HepG2 (cell line): ENCODE measurements around the gene ABHD3. TPM values are rescaled to one million over a fixed set of nuclear protein-coding genes. Genes with fewer than 3 reads are reported as not detected.

Experiments used
- CEBPB ChIP-seq: IDR thresholded peaks from 2 replicates; pipeline ENCODE4 v1.6.1; 2011; ENCODE audit warnings: low read depth, low read length, improper control_type of control experiment, borderline replicate concordance
- HNRNPL ChIP-seq: fragments of 200-400 bp; formaldehyde crosslinking; IDR thresholded peaks from 2 replicates; pipeline ENCODE4 v1.6.1; 2017; ENCODE audit warnings: mild to moderate bottlenecking, low read depth, low read length
- NKX3-1 ChIP-seq: sonication (generic); formaldehyde crosslinking; IDR thresholded peaks from 2 replicates; pipeline ENCODE4 v1.5.0; 2020; ENCODE audit warnings: missing genetic modification reagents
- RFX5 ChIP-seq: IDR thresholded peaks from 2 replicates; pipeline ENCODE4 v1.6.1; 2011; ENCODE audit warnings: low read depth, low read length, improper control_type of control experiment
- SATB2 ChIP-seq: sonication (generic); formaldehyde crosslinking; IDR thresholded peaks from 2 replicates; pipeline ENCODE4 v1.5.0; 2020; ENCODE audit warnings: missing genetic modification reagents
- TCF7 ChIP-seq: sonication (generic); IDR thresholded peaks from 2 replicates; pipeline ENCODE4 v1.6.1; 2016; ENCODE audit warnings: antibody characterized with exemption, low read depth
- ZBTB1 ChIP-seq: sonication (generic); formaldehyde crosslinking; IDR thresholded peaks from 2 replicates; pipeline ENCODE4 v1.4.0; 2020; ENCODE audit warnings: missing genetic modification reagents, borderline replicate concordance
- ZNF263 ChIP-seq: sonication (generic); formaldehyde crosslinking; IDR thresholded peaks from 2 replicates; pipeline ENCODE4 v1.4.0; 2020; ENCODE audit warnings: missing genetic modification reagents
- ZNF329 ChIP-seq: sonication (generic); formaldehyde crosslinking; IDR thresholded peaks from 2 replicates; pipeline ENCODE4 v1.9.0; 2021; ENCODE audit warnings: low read depth, mild to moderate bottlenecking, missing genetic modification reagents
- ZNF530 ChIP-seq: sonication (generic); formaldehyde crosslinking; IDR thresholded peaks from 2 replicates; pipeline ENCODE4 v1.5.0; 2020; ENCODE audit warnings: low read depth, mild to moderate bottlenecking, missing genetic modification reagents
- ZNF562 ChIP-seq: sonication (generic); formaldehyde crosslinking; IDR thresholded peaks from 2 replicates; pipeline ENCODE4 v1.8.0; 2022; ENCODE audit warnings: missing genetic modification reagents, borderline replicate concordance
- polyA plus RNA-seq, 8 experiments: library from polyadenylated mRNA; depleted of rRNA in 3 of 8; stranded (reverse) in 7 of 8; unstranded in 1 of 8; fragments of >200 nt; fragmentation: Illumina TruSeq in 4 of 8; extraction: Trizol in 4 of 8; gene quantifications; 2 replicates each; pipeline versions ENCODE4 v1.2.1 to v1.2.3, GENCODE V29; 2011 to 2016; ENCODE audit warnings: low read depth in 4 of 8, missing spikeins in 1 of 8, mixed read lengths in 1 of 8; ENCODE audit not compliant: insufficient read depth in 1 of 8
- total RNA-seq, 5 experiments: library from RNA; depleted of rRNA; stranded (reverse); fragments of >200 nt; fragmentation: Illumina TruSeq; extraction: Trizol; gene quantifications; 2 replicates each; pipeline ENCODE4 v1.2.3, GENCODE V29; 2016; ENCODE audit warnings: low read depth in 1 of 5
- TF ChIP-seq, protein P1 (sequence below): sonication (generic); formaldehyde crosslinking; IDR thresholded peaks from 2 replicates; pipeline ENCODE4 v1.5.0; 2020; ENCODE audit warnings: mild to moderate bottlenecking, low read depth, missing genetic modification reagents, borderline replicate concordance
- TF ChIP-seq, protein P2 (sequence below): sonication (generic); formaldehyde crosslinking; IDR thresholded peaks from 2 replicates; pipeline ENCODE4 v1.9.0; 2021; ENCODE audit warnings: missing genetic modification reagents, mild to moderate bottlenecking, borderline replicate concordance
- TF ChIP-seq, protein P3 (sequence below): sonication (generic); formaldehyde crosslinking; IDR thresholded peaks from 2 replicates; pipeline ENCODE4 v1.4.0; 2020; ENCODE audit warnings: missing genetic modification reagents
- TF ChIP-seq, protein P4 (sequence below): sonication (generic); formaldehyde crosslinking; IDR thresholded peaks from 2 replicates; pipeline ENCODE4 v1.4.0; 2020; ENCODE audit warnings: mild to moderate bottlenecking, missing genetic modification reagents
- TF ChIP-seq, protein P5 (sequence below): sonication (generic); formaldehyde crosslinking; conservative IDR thresholded peaks from 2 replicates; pipeline ENCODE4 v1.8.0; 2022; ENCODE audit warnings: mild to moderate bottlenecking, moderate library complexity, missing genetic modification reagents

The ABHD3 gene
- total and polyA plus RNA-seq, 2 of the 13 experiments (the other 11 are each of a cell fraction or from before 2014, with no cell fraction given): 32.1 to 40.2 TPM

DNA sequence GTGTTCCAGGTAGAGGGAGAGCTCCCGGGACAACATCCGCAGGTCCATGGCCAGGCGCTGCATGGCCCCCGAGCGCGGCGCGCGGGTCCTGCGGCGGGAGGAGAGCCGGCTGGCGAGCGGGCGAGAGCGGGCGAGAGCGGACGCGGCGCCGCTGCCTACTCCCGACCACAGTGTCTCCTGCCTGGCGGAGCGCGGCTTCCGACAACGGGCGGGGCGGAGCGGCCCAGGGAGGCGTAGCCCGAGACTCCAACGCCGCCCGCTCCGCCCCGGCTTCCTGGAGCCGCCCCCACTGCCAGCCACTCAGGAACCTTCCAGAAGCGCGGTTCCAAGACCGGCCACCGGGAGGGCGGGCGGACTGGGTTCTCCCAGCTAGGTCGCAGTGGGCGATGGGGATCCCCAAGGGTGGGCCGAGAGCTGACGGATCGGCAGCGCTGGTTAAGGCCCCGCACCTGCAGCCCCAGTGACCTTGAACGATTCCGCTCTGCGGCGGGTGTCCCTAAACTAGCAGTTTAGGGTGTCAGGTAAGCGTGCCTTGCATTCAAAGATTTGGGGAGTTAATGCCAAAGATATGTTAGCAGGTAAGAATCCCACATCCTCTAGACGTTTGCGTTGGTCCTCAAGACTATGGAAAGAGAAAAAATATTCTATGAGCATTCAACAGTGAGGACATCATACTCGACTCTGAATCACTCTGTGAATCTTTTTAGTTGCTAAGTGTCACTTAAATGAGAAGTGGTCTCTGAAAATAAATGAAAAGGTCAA, at the start of gene ABHD3 (continued):
- no peak for TF ChIP-seq ZBTB1
- TF ChIP-seq, protein P1, sequence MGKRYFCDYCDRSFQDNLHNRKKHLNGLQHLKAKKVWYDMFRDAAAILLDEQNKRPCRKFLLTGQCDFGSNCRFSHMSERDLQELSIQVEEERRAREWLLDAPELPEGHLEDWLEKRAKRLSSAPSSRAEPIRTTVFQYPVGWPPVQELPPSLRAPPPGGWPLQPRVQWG (CRISPR knock-in tag): no peak
- no peak for TF ChIP-seq CEBPB
- TF ChIP-seq ZNF263 (CRISPR knock-in tag): no peak
- peak; percentile 46; the same call in 1 of the 2 replicates for TF ChIP-seq NKX3-1 (CRISPR knock-in tag)
- TF ChIP-seq, protein P2, sequence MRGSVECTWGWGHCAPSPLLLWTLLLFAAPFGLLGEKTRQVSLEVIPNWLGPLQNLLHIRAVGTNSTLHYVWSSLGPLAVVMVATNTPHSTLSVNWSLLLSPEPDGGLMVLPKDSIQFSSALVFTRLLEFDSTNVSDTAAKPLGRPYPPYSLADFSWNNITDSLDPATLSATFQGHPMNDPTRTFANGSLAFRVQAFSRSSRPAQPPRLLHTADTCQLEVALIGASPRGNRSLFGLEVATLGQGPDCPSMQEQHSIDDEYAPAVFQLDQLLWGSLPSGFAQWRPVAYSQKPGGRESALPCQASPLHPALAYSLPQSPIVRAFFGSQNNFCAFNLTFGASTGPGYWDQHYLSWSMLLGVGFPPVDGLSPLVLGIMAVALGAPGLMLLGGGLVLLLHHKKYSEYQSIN (CRISPR knock-in tag): no peak
- TF ChIP-seq, protein P3, sequence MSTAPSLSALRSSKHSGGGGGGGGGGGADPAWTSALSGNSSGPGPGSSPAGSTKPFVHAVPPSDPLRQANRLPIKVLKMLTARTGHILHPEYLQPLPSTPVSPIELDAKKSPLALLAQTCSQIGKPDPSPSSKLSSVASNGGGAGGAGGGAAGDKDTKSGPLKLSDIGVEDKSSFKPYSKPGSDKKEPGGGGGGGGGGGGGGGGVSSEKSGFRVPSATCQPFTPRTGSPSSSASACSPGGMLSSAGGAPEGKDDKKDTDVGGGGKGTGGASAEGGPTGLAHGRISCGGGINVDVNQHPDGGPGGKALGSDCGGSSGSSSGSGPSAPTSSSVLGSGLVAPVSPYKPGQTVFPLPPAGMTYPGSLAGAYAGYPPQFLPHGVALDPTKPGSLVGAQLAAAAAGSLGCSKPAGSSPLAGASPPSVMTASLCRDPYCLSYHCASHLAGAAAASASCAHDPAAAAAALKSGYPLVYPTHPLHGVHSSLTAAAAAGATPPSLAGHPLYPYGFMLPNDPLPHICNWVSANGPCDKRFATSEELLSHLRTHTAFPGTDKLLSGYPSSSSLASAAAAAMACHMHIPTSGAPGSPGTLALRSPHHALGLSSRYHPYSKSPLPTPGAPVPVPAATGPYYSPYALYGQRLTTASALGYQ: no peak
- no peak for TF ChIP-seq ZNF530 (CRISPR knock-in tag)
- TF ChIP-seq, protein P4, sequence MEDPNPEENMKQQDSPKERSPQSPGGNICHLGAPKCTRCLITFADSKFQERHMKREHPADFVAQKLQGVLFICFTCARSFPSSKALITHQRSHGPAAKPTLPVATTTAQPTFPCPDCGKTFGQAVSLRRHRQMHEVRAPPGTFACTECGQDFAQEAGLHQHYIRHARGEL (CRISPR knock-in tag): 0 out of 2 replicates have a peak, but pooled peaks have one; percentile 30
- TF ChIP-seq ZNF562 (CRISPR knock-in tag): no peak
- TF ChIP-seq, protein P5, sequence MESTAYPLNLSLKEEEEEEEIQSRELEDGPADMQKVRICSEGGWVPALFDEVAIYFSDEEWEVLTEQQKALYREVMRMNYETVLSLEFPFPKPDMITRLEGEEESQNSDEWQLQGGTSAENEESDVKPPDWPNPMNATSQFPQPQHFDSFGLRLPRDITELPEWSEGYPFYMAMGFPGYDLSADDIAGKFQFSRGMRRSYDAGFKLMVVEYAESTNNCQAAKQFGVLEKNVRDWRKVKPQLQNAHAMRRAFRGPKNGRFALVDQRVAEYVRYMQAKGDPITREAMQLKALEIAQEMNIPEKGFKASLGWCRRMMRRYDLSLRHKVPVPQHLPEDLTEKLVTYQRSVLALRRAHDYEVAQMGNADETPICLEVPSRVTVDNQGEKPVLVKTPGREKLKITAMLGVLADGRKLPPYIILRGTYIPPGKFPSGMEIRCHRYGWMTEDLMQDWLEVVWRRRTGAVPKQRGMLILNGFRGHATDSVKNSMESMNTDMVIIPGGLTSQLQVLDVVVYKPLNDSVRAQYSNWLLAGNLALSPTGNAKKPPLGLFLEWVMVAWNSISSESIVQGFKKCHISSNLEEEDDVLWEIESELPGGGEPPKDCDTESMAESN (CRISPR knock-in tag): no peak
- peak; percentile 73; the same call in 1 of the 2 replicates for TF ChIP-seq ZNF329 (CRISPR knock-in tag)
- no peak for TF ChIP-seq RFX5
- TF ChIP-seq TCF7: no peak
- no peak for TF ChIP-seq HNRNPL
- TF ChIP-seq SATB2: no peak
